Kidney tubule cell (primary cell): Measurements from ENCODE around the gene FRMPD4.

Experiments
- DNase-seq: peaks from one replicate; pipeline ENCODE4 v3.0.0-alpha.2; 2018; ENCODE audit warnings: low spot score

FRMPD4 gene

GRCh38 chrX:12751887-12752286 is 613.6 kb downstream of the FRMPD4 start:
- DNase-seq = peak; percentile 24

- no peak for DNase-seq
These were observed 615.1 kb downstream of the FRMPD4 start for GRCh38 chrX:12753366-12753765.

- no peak for DNase-seq
These were observed 620.0 kb downstream of the FRMPD4 start for GRCh38 chrX:12758291-12758690.

- no peak for DNase-seq
These were observed 629.6 kb downstream of the FRMPD4 start for GRCh38 chrX:12767856-12768255.

- DNase-seq = no peak
These were observed 630.2 kb downstream of the FRMPD4 start for GRCh38 chrX:12768491-12768890.

- DNase-seq = peak; percentile 26
These were observed 632.2 kb downstream of the FRMPD4 start for GRCh38 chrX:12770440-12770839.

GRCh38 chrX:12771445-12772069 is 633.3 kb downstream of the FRMPD4 start:
- peak; percentile 45 for DNase-seq
